ENCODE measurements around the gene CHRM2.

The CHRM2 gene

DNA sequence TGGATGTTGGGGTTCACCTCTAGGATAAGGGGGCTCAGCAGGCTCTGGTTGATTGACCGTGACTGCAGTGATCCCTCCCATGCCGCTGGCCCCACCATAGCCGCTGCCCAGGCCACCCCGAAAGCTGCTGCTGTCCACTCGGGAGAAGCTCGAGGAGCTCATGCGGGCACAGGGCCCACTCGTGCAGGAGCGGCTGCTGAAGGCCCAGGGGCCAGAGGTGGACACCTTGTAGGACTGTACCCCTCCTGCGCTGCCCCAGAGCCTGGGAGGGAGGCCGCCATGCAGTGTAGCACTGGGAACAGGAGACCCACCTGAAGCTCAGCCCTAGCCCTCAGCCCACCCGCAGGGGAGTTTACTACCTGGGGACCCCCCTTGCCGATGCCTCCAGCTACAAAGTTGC is 70.0 kb downstream of the CHRM2 start:
- TF ChIP-seq, protein P1, sequence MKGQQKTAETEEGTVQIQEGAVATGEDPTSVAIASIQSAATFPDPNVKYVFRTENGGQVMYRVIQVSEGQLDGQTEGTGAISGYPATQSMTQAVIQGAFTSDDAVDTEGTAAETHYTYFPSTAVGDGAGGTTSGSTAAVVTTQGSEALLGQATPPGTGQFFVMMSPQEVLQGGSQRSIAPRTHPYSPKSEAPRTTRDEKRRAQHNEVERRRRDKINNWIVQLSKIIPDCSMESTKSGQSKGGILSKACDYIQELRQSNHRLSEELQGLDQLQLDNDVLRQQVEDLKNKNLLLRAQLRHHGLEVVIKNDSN (IDR thresholded peaks at IDR 0.05), result no peak
- TF ChIP-seq CREB1 (IDR thresholded peaks at IDR 0.05; ENCODE audit: low read depth) (no peak), EGR1 (IDR thresholded peaks at IDR 0.05) (no peak), ZBTB7A (IDR thresholded peaks at IDR 0.05; ENCODE audit: low read depth) (no peak), NFIC (IDR thresholded peaks at IDR 0.05) (no peak), TEAD4 (IDR thresholded peaks at IDR 0.05) (no peak), FOXM1 (IDR thresholded peaks at IDR 0.05; ENCODE audit: borderline replicate concordance, low read depth) (no peak), RAD21 (IDR thresholded peaks at IDR 0.05; ENCODE audit: low read depth) (no peak)
- TF ChIP-seq, protein P2, sequence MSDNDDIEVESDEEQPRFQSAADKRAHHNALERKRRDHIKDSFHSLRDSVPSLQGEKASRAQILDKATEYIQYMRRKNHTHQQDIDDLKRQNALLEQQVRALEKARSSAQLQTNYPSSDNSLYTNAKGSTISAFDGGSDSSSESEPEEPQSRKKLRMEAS (IDR thresholded peaks at IDR 0.05), result no peak
- TF ChIP-seq, protein P3, sequence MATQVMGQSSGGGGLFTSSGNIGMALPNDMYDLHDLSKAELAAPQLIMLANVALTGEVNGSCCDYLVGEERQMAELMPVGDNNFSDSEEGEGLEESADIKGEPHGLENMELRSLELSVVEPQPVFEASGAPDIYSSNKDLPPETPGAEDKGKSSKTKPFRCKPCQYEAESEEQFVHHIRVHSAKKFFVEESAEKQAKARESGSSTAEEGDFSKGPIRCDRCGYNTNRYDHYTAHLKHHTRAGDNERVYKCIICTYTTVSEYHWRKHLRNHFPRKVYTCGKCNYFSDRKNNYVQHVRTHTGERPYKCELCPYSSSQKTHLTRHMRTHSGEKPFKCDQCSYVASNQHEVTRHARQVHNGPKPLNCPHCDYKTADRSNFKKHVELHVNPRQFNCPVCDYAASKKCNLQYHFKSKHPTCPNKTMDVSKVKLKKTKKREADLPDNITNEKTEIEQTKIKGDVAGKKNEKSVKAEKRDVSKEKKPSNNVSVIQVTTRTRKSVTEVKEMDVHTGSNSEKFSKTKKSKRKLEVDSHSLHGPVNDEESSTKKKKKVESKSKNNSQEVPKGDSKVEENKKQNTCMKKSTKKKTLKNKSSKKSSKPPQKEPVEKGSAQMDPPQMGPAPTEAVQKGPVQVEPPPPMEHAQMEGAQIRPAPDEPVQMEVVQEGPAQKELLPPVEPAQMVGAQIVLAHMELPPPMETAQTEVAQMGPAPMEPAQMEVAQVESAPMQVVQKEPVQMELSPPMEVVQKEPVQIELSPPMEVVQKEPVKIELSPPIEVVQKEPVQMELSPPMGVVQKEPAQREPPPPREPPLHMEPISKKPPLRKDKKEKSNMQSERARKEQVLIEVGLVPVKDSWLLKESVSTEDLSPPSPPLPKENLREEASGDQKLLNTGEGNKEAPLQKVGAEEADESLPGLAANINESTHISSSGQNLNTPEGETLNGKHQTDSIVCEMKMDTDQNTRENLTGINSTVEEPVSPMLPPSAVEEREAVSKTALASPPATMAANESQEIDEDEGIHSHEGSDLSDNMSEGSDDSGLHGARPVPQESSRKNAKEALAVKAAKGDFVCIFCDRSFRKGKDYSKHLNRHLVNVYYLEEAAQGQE (IDR thresholded peaks at IDR 0.05; ENCODE audit: low read depth), result no peak

DNA sequence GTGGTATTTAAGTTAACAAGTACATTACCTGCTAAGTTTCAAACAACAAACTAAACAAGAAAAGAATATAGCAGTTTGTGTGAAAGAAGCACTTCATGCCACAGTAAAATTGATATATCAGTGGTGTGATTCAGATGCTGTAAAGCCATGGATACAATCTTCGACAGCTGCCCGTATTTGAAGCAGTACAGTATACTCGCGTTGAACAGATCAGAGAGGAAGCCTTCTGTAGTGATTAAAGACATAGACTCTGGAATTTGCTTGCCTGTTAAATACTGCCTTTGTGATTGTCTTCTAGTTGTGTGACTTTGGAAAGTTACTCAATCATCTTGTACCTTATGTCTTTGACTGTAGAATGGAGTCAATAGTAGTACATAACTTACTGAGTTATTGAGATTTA is 71.7 kb downstream of the CHRM2 start:
- TF ChIP-seq ZBTB7A (IDR thresholded peaks at IDR 0.05; ENCODE audit: low read depth), result no peak

DNA sequence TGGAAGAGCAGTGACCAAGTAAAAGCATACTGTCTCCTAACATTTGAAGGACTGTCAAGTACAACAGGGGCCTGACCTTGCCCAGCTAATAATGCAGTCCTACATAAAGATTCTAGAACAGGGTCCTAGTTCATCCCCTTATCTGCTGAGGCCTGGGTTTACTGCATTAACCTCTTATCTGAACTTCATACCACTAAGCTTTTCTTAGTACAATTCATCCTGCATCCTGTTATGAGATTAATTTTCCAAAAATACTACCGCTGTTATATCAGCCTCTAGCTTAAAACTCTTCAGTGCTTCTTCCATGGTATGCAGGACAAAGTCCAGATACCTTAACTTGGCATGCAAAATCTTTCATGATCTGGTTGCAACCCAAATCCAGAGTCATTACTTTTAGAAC is 72.5 kb downstream of the CHRM2 start:
- TF ChIP-seq EGR1 (IDR thresholded peaks at IDR 0.05), result no peak
- TF ChIP-seq, protein P3 (IDR thresholded peaks at IDR 0.05; ENCODE audit: low read depth), result no peak
- TF ChIP-seq TCF12 (IDR thresholded peaks at IDR 0.05; ENCODE audit: low read depth), result no peak
- TF ChIP-seq EP300 (IDR thresholded peaks at IDR 0.05; ENCODE audit: borderline replicate concordance), result no peak
- no peak for TF ChIP-seq CREB1 (IDR thresholded peaks at IDR 0.05; ENCODE audit: low read depth)
- TF ChIP-seq TEAD4 (IDR thresholded peaks at IDR 0.05), result no peak
- TF ChIP-seq, protein P1 (IDR thresholded peaks at IDR 0.05), result no peak
- no peak for TF ChIP-seq NFIC (IDR thresholded peaks at IDR 0.05)
- TF ChIP-seq RAD21 (IDR thresholded peaks at IDR 0.05; ENCODE audit: low read depth), result no peak
- TF ChIP-seq TAF1 (IDR thresholded peaks at IDR 0.05; ENCODE audit: low read depth), result no peak
- TF ChIP-seq CEBPB (IDR thresholded peaks at IDR 0.05), result no peak
- no peak for TF ChIP-seq FOXM1 (IDR thresholded peaks at IDR 0.05; ENCODE audit: borderline replicate concordance, low read depth)
- TF ChIP-seq YY1 (IDR thresholded peaks at IDR 0.05; ENCODE audit: low read depth), result no peak
- TF ChIP-seq ZBTB7A (IDR thresholded peaks at IDR 0.05; ENCODE audit: low read depth), result no peak
- TF ChIP-seq, protein P2 (IDR thresholded peaks at IDR 0.05), result no peak

DNA sequence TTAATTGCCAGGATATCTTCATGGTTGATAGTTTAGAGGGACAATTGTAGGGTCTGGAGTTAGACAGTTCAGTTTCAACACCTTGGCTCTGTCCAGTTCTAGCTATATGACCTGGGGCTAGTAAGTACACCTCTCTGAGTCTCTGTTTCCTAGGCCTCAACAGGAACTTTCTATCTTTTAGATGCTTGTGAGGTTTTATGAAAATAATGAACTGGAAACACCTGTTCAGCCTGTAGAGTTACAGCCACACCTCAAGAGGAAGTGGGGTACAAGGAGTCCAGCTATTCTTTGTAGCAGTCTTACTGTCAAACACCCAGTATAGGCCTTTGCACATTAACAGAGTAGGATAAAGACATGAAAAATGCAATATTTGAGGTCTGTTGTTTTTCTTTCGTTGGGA is 73.4 kb downstream of the CHRM2 start:
- TF ChIP-seq EGR1 (IDR thresholded peaks at IDR 0.05) (no peak), EP300 (IDR thresholded peaks at IDR 0.05; ENCODE audit: borderline replicate concordance) (no peak), TCF12 (IDR thresholded peaks at IDR 0.05; ENCODE audit: low read depth) (no peak), NFIC (IDR thresholded peaks at IDR 0.05) (no peak), TAF1 (IDR thresholded peaks at IDR 0.05; ENCODE audit: low read depth) (no peak), CEBPB (IDR thresholded peaks at IDR 0.05) (no peak), RAD21 (IDR thresholded peaks at IDR 0.05; ENCODE audit: low read depth) (no peak), TEAD4 (IDR thresholded peaks at IDR 0.05) (no peak), ZBTB7A (IDR thresholded peaks at IDR 0.05; ENCODE audit: low read depth) (no peak), FOXM1 (IDR thresholded peaks at IDR 0.05; ENCODE audit: borderline replicate concordance, low read depth) (no peak), YY1 (IDR thresholded peaks at IDR 0.05; ENCODE audit: low read depth) (no peak), CREB1 (IDR thresholded peaks at IDR 0.05; ENCODE audit: low read depth) (no peak)
- TF ChIP-seq, protein P2 (IDR thresholded peaks at IDR 0.05), result no peak
- TF ChIP-seq, protein P3 (IDR thresholded peaks at IDR 0.05; ENCODE audit: low read depth), result no peak
- TF ChIP-seq, protein P1 (IDR thresholded peaks at IDR 0.05), result no peak

All from Ishikawa (cell line).